ENCODE measurements around the gene NUP214. TPM values are rescaled to one million over a fixed set of nuclear protein-coding genes. Genes with fewer than 3 reads are reported as not detected.

Gene NUP214
- total and polyA plus RNA-seq, 9 donors = 25.0 to 60.7 (median 46.6) TPM

- Histone ChIP-seq H3K4me3 (no peak overlapping the region), H3K27ac (no peak overlapping the region), H3K36me3 (no peaks in the 10 kb centered on the region), H3K27me3 (no peaks in the 10 kb centered on the region), H3K4me1 (ENCODE audit: insufficient read depth) (peaks cover 6% of the 10 kb centered on the region), H3K9me3 (no peaks in the 10 kb centered on the region)
- TF ChIP-seq CTCF (IDR thresholded peaks at IDR 0.05) = no peak
- TF ChIP-seq POLR2A (IDR thresholded peaks at IDR 0.05) = no peak
- no peak for TF ChIP-seq EP300 (IDR thresholded peaks at IDR 0.05)
- intact Hi-C loops (cut with DNase I) = no loop called here
- WGBS, 3 donors = 82 to 84% (median 82%) methylated on average over 5 of the region's 5 CpGs
- DNase-seq = no peak
Observed at GRCh38 chr9:131218370-131218769, 93.0 kb downstream of the NUP214 start.

- 78 to 91% (median 83%) methylated on average over 2 of the region's 2 CpGs for WGBS, 3 donors
- H3K36me3 ChIP-seq = no peaks in the 10 kb centered on the region
Observed at GRCh38 chr9:131220485-131220884, 95.1 kb downstream of the NUP214 start.

GRCh38 chr9:131222460-131222859 is 97.1 kb downstream of the NUP214 start:
- DNase-seq = no peak
- H3K36me3 ChIP-seq = no peaks in the 10 kb centered on the region
- 87 to 92% (median 92%) methylated on average over 6 of the region's 6 CpGs for WGBS, 3 donors
- intact Hi-C loops (cut with DNase I) = no loop called here
- no peaks in the 10 kb centered on the region for H3K9me3 ChIP-seq
- peaks cover 4% of the 10 kb centered on the region for H3K4me1 ChIP-seq (ENCODE audit: insufficient read depth)
- H3K27me3 ChIP-seq = no peaks in the 10 kb centered on the region
- no peak overlapping the region for H3K27ac ChIP-seq
- TF ChIP-seq CTCF (IDR thresholded peaks at IDR 0.05) = no peak
- TF ChIP-seq EP300 (IDR thresholded peaks at IDR 0.05) = no peak
- no peak for TF ChIP-seq POLR2A (IDR thresholded peaks at IDR 0.05)
- no peak overlapping the region for H3K4me3 ChIP-seq

More at GRCh38 chr9:131220485-131220884, 95.1 kb downstream of the NUP214 start:
- Histone ChIP-seq H3K27me3 (no peaks in the 10 kb centered on the region), H3K4me1 (ENCODE audit: insufficient read depth) (peaks cover 2% of the 10 kb centered on the region), H3K27ac (no peak overlapping the region), H3K9me3 (no peaks in the 10 kb centered on the region), H3K4me3 (no peak overlapping the region)
- TF ChIP-seq CTCF (IDR thresholded peaks at IDR 0.05) (no peak), EP300 (IDR thresholded peaks at IDR 0.05) (no peak), POLR2A (IDR thresholded peaks at IDR 0.05) (no peak)
- intact Hi-C loops (cut with DNase I) = no loop called here
- DNase-seq = no peak

GRCh38 chr9:131226226-131226625 is 100.8 kb downstream of the NUP214 start:
- no peaks in the 10 kb centered on the region for H3K9me3 ChIP-seq
- H3K36me3 ChIP-seq = no peaks in the 10 kb centered on the region
- WGBS, 3 donors = 45 to 70% (median 58%) methylated on average over 3 of the region's 3 CpGs
- H3K27ac ChIP-seq = no peak overlapping the region
- H3K4me1 ChIP-seq (ENCODE audit: insufficient read depth) = peaks cover 11% of the 10 kb centered on the region
- no peak overlapping the region for H3K4me3 ChIP-seq
- intact Hi-C loops (cut with DNase I) = no loop called here
- TF ChIP-seq POLR2A (IDR thresholded peaks at IDR 0.05) (no peak), EP300 (IDR thresholded peaks at IDR 0.05) (no peak), CTCF (IDR thresholded peaks at IDR 0.05) (no peak)
- H3K27me3 ChIP-seq = no peaks in the 10 kb centered on the region
- no peak for DNase-seq
